Progenitor cell of endocrine pancreas (in vitro differentiated cells): ENCODE measurements around the gene DIS3L2. TPM values are rescaled to one million over a fixed set of nuclear protein-coding genes. Genes with fewer than 3 reads are reported as not detected.
"Not testable (repeated sequence)": the region's sequence is repeated elsewhere in the genome, so short reads cannot be mapped to it uniquely, and the experiment has no call there.

Source experiments
- DNase-seq: peaks from one replicate; pipeline ENCODE4 v3.0.0; 2021; ENCODE audit warnings: low spot score; ENCODE audit not compliant: unreplicated experiment
- H3K27ac Mint-ChIP-seq: 2 replicates; pipeline ENCODE4 v1.8.0; 2021; ENCODE audit warnings: mild to moderate bottlenecking, moderate library complexity, mixed read lengths
- H3K27me3 Mint-ChIP-seq: 2 replicates; pipeline ENCODE4 v1.8.0; 2021; ENCODE audit warnings: mixed read lengths
- H3K36me3 Mint-ChIP-seq: 2 replicates; pipeline ENCODE4 v1.8.0; 2022; ENCODE audit warnings: mixed read lengths; ENCODE audit not compliant: insufficient read depth
- H3K4me1 Mint-ChIP-seq: 2 replicates; pipeline ENCODE4 v1.8.0; 2021; ENCODE audit warnings: low read depth, mixed read lengths
- H3K4me3 Mint-ChIP-seq: 2 replicates; pipeline ENCODE4 v1.8.0; 2021; ENCODE audit warnings: low read depth, mild to moderate bottlenecking, moderate library complexity, mixed read lengths
- H3K9me3 Mint-ChIP-seq: 2 replicates; pipeline ENCODE4 v1.8.0; 2021; ENCODE audit warnings: low read depth, mixed read lengths
- CTCF ChIP-seq: fragments of 200-600 bp; sonication (generic); IDR thresholded peaks from one replicate; pipeline ENCODE4 v1.5.0; 2021; ENCODE audit warnings: antibody characterized with exemption, mild to moderate bottlenecking; ENCODE audit not compliant: unreplicated experiment
- microRNA-seq: library from miRNA; unstranded; fragments of <30 nt; microRNA quantifications from one replicate; pipeline ENCODE4 v1.1.0, GENCODE V29; 2020; ENCODE audit warnings: borderline number of aligned reads; ENCODE audit not compliant: unreplicated experiment
- total RNA-seq: library from RNA; stranded (reverse); gene quantifications from 2 replicates; pipeline ENCODE4 v1.2.1, GENCODE V29; 2021

The DIS3L2 gene
- total RNA-seq, 1 donor from 2014 or later = 59.3 TPM

GRCh38 chr2:232382331-232383225 is 421.1 kb downstream of the DIS3L2 start:
- Mint-ChIP-seq H3K9me3 (no peaks in the 10 kb centered on the region), H3K27me3 (peaks cover 56% of the 10 kb centered on the region), H3K4me1 (peaks cover 6% of the 10 kb centered on the region), H3K4me3 (no peak overlapping the region), H3K36me3 (no peaks in the 10 kb centered on the region), H3K27ac (no peak overlapping the region)
- TF ChIP-seq CTCF = no peak
- DNase-seq = no peak

- no peak for DNase-seq
- Mint-ChIP-seq H3K36me3 (no peaks in the 10 kb centered on the region), H3K27ac (no peak overlapping the region), H3K4me1 (peaks cover 6% of the 10 kb centered on the region), H3K9me3 (no peaks in the 10 kb centered on the region), H3K4me3 (no peak overlapping the region), H3K27me3 (peaks cover 69% of the 10 kb centered on the region)
- no peak for TF ChIP-seq CTCF
Measured at GRCh38 chr2:232384466-232384865, 423.0 kb downstream of the DIS3L2 start.

- H3K27ac Mint-ChIP-seq = not testable (repeated sequence)
- peaks cover 75% of the 10 kb centered on the region for H3K27me3 Mint-ChIP-seq
Measured at GRCh38 chr2:232385058-232385457, 423.5 kb downstream of the DIS3L2 start.

GRCh38 chr2:232385660-232386489 is 424.4 kb downstream of the DIS3L2 start:
- peak; percentile 20 for TF ChIP-seq CTCF
- Mint-ChIP-seq H3K27me3 (peaks cover 83% of the 10 kb centered on the region), H3K4me3 (peak overlapping the region; percentile 57), H3K9me3 (no peaks in the 10 kb centered on the region), H3K36me3 (no peaks in the 10 kb centered on the region), H3K27ac (peak overlapping the region; percentile 18), H3K4me1 (peaks cover 6% of the 10 kb centered on the region)
- no peak for DNase-seq

More at GRCh38 chr2:232385058-232385457, 423.5 kb downstream of the DIS3L2 start:
- H3K9me3 Mint-ChIP-seq, DNase-seq, H3K4me3 Mint-ChIP-seq, H3K4me1 Mint-ChIP-seq, H3K36me3 Mint-ChIP-seq: not testable (repeated sequence)

- Mint-ChIP-seq H3K27ac (peak overlapping the region; percentile 87), H3K9me3 (no peaks in the 10 kb centered on the region), H3K27me3 (peaks cover 86% of the 10 kb centered on the region), H3K36me3 (no peaks in the 10 kb centered on the region), H3K4me3 (peak overlapping the region; percentile 57), H3K4me1 (peaks cover 6% of the 10 kb centered on the region)
- DNase-seq = no peak
- no peak for TF ChIP-seq CTCF
Measured at GRCh38 chr2:232386490-232386739, 424.9 kb downstream of the DIS3L2 start.

Small RNA genes lying within 50 kb of the gene (microRNA-seq; reads per million reads assigned to microRNA genes)
- not detected for gene MIR562

Other genes with a start within 250 kb of the DIS3L2 start
- 21.9 and 23.3 TPM in 2 replicates for gene PDE6D, start 180.4 kb upstream of the DIS3L2 start, total RNA-seq
- 55.1 and 58.4 TPM in 2 replicates for gene COPS7B, start 175.3 kb upstream of the DIS3L2 start, total RNA-seq
- gene NPPC, start 35.3 kb upstream of the DIS3L2 start, total RNA-seq = not detected in 2 replicates